ENCODE results near the gene GFPT2.

- TF ChIP-seq CTCF (IDR thresholded peaks at IDR 0.05) (no peak), POLR2A (IDR thresholded peaks at IDR 0.05) (no peak)
These were observed 34.7 kb upstream of the GFPT2 start for GRCh38 chr5:180387798-180388197.
